Stromal cell of bone marrow (primary cell): ENCODE results near the gene YIPF2.
A peak's percentile ranks its signal among the peaks of the same experiment; 100 is the strongest.
"Not testable (repeated sequence)": the region's sequence is repeated elsewhere in the genome, so short reads cannot be mapped to it uniquely, and the experiment has no call there.

ENCODE experiments used
- DNase-seq: peaks from one replicate; pipeline ENCODE4 v3.0.0-alpha.2; 2012; ENCODE audit warnings: low read depth

Gene YIPF2

DNA sequence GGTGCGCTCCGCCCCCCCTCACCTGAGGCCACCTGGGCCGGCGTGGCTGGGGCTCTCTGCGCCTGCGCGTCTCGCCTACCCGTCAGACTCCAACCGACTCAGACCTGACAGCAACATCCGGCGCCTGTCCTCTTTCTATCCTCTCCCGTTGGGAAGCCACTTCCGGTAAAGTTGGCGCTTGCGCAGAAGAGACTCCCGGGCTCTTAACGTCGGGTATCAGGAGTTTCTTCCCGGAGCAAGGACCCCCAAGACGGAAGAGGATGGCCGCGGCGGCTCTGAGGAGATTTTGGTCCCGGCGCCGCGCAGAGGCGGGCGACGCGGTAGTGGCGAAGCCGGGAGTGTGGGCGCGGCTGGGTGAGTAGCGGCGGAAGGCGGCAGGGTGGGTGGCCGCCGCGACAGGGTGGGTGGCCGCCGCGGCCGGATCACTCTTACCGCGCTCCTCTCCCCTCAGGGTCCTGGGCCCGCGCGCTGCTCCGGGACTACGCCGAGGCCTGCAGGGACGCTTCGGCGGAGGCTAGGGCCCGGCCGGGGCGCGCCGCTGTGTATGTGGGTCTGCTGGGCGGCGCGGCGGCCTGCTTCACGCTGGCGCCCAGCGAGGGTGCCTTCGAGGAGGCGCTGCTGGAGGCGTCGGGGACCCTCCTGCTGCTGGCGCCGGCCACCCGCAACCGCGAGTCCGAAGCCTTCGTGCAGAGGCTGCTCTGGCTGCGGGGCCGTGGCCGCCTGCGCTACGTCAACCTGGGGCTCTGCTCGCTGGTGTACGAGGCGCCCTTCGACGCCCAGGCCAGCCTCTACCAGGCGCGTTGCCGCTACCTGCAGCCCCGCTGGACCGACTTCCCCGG is at the start of gene YIPF2, which contains the start of gene TIMM29:
Gene YIPF2 (minus strand): TSS at position 77 of the 839 bp plus-strand sequence. CDS start 229 bp downstream, outside the sequence.
Gene TIMM29 (plus strand): TSS at position 249 of the 839 bp plus-strand sequence. CDS start 12 bp downstream, at position 261.
- DNase-seq = peak; percentile 98

DNA sequence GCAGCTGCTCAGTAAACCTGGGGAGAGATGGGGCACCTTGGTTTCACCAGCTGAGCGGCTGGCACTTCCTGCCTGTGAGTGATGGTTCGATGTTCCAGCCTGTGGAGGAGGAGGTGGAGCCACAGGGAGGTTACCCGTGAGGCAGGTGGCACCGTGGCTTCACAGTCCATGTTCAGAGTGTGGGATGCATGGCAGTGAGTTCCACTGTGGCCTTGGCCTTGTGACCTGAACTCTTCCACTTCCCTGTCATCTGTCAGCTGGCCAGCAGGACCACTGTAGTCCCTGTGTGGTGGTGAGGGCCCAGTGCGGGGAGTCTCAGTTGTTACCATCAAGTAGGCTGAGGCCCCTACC is 49.3 kb upstream of the YIPF2 start:
- no peak for DNase-seq

DNA sequence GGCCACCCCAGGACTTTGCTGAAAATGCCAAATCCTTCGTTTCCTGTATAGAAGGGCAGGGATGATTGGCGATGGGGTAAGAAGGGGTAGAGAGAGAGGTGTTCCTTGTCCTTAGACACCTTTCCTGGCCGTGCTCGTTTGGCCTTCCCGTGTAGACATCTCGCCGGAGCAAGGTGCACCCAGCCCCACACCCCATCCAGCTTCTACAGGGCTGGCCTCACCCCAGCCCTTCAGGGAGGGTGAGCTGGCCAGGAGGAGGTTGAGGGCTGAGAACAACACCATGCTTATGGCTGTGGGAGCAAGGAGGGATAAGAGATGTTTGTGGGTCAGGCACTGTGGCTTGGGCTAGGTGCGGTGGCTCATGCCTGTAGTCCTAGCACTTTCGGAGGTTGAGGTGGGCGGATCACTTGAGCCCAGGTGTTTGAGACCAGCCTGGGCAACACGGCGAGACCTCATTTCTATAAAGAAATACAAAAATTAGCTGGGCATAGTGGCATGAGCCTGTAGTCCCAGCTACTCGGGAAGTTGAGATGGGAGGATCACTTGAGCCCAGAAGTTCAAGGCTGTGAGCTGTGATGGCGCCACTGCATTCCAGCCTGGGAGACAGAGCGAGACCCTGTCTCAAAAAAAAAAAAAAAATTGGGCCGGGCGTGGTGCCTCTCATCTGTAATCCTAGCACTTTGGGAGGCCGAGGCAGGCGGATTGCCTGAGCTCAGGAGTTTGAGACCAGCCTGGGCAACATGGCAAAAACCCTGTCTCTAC is 47.9 kb upstream of the YIPF2 start:
- no peak for DNase-seq

DNA sequence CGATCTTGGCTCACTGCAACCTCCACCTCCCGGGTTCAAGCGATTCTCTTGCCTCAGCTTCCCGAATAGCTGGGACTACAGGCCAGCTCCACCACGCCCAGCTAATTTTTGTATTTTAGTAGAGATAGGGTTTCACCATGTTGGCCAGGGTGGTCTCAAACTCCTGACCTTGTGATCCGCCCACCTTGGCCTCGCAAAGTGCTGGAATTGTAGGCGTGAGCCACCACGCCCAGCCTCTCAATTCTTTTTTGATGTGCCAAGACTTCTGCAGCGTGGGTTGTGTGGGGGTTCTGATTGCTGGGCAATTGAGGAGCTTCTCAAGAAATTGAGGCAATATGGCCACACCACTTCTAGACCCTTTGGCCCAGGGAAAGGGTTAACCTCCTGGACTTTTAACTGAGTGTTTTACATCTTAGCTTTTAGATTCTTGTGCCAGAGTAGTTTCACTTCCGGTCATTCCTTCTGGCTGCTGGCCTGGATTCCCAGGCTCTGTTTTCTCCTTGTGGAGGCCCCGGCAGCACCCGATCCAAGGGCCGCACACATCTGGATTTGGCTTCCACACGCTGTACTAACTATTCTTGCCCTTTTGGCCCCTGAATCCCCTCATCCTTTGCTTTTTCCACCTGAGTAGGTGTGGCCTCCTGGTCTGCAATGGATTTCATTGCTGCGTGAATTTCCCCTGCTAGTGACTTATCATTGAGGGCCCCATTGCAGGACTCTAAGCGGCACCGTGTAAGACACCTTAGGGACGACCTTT is 47.1 kb upstream of the YIPF2 start:
- peak; percentile 41 for DNase-seq

DNA sequence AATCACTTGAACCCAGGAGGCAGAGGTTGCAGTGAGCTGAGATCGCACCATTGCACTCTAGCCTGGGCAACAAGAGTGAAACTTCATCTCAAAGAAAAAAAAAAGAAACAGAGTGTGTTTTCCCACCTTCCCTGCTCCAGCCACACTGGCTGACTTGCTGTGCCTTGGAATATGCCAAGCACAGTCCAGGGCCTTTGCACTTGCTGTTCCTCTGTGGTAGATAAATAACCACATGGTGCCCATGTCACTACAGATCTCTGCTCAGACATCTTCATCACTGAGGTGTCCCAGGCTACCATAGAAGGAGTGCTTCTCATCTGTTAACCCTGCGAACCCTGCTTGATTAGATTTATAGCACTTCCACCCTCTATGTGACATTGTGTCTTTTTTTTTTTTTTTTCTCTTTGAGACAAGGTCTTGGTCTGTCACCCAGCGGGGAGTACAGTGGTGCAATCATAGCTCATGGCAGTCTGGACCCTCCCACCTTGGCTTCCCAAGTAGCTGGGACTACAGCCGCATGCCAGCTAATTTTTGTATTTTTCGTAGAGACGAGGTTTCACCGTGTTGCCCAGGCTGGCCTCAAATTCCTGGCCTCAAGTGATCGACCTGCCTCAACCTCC is 42.8 kb upstream of the YIPF2 start:
- no peak for DNase-seq

DNA sequence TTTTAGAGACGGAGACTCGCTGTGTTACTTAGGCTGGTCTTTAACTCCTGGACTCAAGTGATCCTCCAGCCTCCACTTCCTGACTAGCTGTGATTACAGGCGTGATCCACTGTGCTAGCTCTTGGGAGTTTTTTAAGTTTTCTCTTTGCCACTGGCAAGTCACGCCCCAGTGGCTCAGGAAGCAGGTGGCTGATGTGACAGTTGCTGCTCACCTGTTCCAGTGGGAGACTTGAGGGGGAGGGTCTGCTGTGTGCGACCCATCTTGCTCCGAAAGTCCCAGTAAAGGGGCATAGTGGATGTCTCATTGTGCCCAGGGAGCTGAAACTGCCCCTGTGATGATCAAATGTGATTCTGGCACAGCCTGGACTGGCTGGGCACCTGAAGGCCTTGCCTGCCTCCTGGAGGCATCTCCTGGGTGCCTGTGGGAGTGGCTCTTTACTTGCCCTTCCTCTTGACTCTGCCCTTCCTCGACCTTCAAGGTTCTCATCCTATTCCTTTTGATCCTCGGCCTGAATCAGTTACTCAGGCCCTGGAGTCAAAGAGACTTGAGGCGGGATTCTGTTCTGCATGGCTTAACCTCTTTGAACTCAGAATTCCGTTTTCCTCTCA is 40.2 kb upstream of the YIPF2 start:
- no peak for DNase-seq

DNA sequence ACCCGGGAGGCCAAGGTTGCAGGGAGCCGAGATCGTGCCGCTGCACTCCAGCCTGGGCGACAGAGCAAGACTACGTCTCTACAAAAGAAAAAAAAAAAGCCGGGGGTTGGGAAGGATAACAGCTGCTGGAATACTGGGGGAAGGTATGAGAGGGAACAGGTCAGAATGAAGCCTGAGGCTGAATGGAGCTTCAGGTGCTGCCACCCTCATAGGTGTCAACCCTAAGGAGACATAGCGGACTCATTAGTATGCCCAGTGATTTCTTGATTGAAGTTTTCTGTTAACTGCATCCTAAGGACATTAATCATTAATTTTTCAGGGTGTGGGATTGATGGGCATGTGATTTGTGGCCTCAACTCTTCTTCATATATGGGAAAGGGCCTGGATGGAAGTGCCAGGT is 38.4 kb upstream of the YIPF2 start:
- DNase-seq = no peak

DNA sequence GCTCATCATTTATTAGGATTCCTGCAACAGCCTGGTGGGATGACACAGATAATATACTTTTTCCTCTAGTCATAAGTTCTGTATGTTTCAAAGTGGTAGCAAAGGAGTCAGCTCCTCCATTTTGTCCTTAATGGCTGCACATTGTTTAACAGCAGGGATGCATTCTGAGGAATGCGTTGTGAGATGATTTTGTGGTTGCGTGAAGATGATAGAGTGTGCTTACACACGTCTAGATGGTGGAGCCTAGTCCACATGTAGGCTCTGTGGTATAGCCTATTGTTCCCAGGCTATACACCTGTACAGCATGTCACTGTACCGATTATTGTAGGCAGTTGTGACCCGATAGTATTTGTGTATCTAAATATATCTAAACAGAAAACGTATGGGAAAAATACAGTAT is 37.0 kb upstream of the YIPF2 start:
- no peak for DNase-seq

DNA sequence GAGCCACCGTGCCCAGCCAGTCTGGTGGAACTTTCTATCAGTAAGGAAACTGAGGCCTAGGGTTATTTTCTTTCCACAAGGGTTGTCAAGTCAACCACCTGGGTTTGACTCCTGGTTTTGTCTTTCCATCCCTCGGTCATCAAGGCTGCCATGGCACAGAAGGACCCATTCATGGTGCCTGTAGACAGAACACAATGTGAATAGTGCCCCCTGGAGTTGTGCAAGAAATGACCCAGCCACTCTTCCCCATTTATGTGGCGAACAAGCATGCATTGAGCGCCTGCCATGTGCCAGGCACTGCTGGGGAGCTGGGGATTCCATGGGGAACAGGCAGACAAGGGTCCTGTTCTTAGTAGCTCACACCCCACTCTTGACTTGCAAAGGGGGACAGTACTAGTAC is 36.5 kb upstream of the YIPF2 start:
- DNase-seq = no peak

DNA sequence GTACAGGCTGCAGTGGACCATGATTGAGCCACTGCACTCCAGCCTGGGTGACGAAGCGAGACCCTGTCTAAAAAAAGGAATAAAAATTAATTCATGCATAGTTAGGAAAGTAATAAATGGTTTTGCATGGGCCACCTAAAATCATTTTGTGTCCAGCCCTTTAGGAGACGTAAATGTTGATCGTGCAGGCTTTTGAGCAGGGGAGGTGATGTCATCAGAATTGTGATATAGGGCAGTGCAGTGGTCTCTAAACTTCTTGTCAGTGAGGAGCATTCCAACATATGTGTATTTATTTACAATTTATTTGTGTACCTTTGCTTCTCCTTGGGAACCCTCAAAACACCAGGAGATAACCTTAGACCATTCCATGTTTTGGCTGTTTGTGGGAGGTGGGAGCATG is 35.4 kb upstream of the YIPF2 start:
- no peak for DNase-seq

DNA sequence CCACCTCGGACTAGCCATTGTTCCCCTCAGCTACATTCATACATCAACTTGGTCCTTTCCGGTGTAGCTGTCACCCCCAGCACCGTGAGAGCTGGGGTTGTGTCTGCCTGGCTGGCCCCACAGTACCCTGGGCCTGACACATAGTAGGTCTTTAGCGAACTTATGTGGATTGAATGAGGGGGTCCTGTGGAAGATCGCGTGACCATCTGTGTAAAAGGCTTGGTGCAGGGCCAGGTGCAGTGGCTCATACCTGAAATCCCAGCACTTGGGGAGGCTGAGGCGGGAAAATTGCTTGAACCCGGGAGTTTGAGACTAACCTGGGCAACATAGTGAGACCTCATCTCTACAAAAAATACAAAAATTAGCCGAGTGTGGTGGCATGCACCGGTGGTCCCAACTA is 34.4 kb upstream of the YIPF2 start:
- no peak for DNase-seq

DNA sequence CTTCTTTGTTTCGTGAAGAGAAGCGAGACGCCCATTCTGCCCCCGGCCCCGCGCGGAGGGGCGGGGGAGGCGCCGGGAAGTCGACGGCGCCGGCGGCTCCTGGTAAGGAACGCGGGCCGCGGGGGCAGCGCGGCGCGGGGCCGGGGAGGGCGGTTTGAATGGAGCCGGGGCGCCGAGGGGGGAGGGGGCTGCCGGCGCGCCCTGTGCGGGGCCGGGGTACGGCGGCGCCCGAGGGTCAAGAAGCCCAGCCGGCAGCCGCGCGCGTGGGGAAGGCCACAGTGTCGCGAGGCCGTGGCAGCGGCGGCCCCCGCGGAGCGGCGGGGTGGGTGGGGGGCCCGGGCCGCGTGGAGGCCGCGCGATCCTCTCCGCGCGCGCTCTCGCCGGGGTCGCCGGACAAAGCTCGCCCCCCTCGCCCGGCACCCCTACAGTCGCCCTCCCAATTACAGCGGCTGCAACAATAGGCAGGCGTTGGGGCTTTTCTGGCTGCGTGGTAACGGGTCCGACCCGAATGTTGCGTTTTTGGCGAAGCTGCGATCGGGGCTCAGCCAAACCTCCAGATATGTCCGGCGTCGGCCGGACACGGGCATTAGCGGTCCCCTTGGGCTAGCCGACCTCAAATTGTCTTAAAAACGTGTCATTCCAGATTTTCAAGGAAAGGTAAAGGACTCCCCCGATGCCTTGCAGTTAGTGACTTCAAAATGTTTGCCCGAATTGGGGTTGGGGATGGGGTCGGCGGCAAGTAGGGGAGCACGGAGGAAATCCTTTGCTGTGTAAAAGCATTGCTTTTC is 32.8 kb upstream of the YIPF2 start:
- no peak for DNase-seq

DNA sequence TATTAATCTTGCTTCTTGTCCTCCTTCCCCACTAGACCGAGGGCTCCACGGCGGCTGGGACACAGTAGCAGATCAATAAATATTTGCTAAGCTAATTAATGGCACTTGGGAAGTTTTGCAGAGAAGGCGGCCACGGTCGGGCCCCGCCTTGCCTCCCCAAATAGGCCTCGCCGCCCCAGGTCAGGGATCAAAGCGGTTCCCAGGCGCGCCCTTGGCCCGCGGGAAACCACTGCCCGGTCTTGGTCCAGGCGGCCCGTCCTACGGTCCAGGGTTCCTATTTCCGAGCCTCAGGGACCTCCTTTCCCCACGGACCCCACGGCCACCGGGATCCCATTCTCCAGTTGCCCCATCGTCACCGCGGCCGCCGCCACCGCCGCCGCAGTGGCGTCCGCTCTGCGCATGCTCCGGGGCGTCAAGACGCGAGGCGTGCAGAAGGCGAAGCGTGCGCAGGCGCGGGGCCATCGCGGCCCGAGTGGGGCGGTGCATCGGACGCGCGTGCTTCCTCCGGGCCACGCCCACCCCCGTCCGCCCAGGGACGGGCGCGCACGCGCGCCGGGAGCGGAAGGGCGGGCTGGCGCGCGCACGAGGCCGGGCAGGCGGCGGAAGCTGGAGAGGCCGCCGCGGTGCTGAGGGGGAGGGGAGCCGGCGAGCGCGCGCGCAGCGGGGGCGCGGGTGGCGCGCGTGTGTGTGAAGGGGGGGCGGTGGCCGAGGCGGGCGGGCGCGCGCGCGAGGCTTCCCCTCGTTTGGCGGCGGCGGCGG is 32.1 kb upstream of the YIPF2 start, which contains the start of gene SMARCA4:
Gene SMARCA4 (plus strand): TSS at position 717 of the 759 bp plus-strand sequence. CDS start 23,122 bp downstream, outside the sequence.
- DNase-seq = peak; percentile 91

DNA sequence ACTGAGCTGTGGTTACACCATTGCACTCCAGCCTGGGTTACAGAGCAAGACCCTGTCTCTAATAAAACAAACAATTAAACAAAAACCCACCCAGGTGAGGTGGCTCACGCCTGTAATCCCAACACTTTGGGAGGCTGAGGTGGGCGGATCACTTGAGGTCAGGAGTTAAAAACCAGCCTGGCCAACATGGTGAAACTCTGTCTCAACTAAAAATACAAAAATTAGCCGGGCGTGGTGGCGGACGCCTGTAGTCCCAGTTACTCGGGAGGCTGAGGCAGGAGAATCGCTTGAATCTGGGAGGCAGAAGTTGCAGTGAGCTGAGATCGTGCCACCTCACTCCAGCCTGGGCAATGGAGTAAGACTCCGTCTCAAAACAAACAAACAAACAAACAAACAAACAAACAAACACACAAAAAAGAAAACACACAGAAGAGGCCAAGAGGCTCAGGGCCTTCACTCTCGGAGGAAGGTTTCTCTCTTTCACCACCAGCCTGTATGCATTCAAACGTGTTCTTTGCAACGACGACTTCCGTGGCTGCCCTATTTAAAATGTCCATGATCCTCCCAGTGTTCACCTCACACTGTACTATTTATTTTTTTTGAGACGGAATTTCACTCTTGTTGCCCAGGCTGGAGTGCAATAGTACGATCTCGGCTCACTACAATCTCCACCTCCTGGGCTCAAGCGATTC is 31.0 kb upstream of the YIPF2 start:
- DNase-seq = not testable (repeated sequence)

DNA sequence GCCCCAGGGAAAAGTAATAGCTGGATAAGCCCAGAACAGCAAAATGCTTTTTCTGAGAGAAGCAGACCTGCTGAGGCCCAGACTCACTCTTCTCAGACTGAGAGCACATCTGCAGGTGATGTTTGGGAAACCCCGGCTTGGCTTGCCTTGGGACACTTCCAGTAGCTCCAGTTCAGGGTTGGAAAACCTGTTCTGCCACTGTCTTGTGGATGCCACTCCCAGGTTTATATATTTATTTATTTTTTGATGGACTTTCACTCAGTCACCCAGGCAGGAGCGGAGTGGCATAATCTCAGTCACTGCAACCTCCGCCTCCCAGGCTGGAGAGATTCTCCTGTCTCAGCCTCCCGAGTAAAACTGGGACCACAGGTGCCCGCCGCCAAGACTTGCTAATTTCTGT is 24.4 kb upstream of the YIPF2 start:
- no peak for DNase-seq

DNA sequence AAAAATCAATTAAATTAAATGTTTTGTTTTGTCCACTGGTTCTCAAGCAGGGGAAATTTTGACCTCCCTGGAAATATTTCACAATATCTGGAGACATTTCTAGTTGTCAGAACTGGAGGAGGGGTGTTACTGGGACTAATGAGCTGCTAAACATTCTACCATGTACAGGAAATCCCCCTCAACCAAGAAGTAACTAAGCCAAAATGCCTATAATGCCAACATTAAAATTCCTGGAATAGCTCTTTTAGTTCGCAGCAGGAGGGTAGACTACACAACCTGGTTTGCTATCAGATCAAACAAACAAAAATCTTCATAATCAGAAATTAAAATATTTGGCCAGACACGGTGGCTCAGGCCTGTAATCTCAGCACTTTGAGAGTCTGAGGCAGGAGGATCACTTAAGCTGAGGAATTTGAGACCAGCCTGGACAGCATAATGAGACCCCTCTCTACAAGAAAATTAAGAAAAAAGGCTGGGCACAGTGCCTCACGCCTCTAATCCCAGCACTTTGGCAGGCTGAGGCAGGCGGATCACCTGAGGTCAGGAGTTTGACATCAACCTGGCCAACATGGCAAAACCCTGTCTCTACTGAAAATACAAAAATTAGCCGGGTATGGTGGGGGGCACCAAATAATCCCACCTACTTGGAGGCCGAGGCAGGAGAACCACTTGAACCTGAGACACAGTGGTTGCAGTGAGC is 18.7 kb upstream of the YIPF2 start:
- no peak for DNase-seq

DNA sequence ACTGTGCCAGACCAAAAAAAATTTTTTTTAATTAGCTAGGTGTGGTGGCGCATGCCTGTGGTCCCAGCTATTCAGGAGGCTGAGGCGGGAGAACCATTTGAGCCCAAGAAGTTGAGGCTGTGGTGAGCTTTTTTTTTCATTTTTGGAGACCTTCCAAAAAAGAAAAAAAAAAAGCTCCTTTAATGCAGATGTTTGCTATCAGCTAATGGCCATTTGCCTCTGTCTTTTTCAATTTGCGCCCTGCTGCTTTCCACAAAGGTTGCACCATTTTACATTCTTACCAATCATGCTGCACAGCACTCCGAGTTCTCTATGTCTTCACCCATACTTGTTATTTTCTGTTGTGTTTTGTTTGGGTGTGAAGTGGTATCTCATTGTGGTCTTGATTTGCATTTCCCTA is 16.8 kb upstream of the YIPF2 start:
- no peak for DNase-seq

DNA sequence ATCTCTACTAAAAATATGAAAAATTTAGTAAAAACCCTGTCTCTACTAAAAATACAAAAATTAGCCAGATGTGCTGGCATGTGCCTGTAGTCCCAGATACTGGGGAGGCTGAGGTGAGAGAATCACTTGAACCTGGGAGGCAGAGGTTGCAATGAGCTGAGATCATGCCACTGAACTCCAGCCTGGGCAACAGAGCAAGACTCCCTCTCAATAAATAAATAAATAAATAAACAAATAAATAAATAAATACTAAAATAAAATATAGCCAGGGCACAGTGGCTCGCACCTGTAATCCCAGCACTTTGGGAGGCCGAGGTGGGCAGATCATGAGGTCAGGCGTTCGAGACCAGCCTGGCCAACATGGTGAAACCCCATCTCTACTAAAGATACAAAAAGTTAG is 15.0 kb upstream of the YIPF2 start:
- not testable (repeated sequence) for DNase-seq

DNA sequence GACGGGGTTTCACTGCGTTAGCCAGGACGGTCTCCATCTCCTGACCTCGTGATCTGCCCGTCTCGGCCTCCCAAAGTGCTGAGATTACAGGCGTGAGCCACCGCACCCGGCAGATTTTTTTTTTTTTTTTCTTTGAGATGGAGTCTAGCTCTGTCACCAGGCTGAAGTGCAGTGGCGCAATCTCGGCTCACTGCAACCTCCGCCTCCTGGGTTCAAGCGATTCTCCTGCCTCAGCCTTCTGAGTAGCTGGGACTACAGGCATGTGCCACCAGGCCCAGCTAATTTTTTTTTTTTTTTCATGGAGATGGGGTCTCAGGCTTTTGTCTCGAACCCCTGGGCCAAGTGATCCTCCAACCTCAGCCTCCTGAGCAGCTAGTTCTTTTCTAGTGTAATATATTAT is 13.2 kb upstream of the YIPF2 start:
- DNase-seq = not testable (repeated sequence)
